Astrocyte (in vitro differentiated cells and primary cell): Measurements from ENCODE around the gene ETV4.

Source experiments
- EZH2 ChIP-seq: IDR thresholded peaks from 2 replicates; pipeline ENCODE4 v1.6.1; 2012; ENCODE audit warnings: mild to moderate bottlenecking, low read length, inconsistent platforms; ENCODE audit not compliant: insufficient read depth
- TF ChIP-seq, protein P1 (sequence below): IDR thresholded peaks from 2 replicates; pipeline ENCODE4 v1.5.1; 2011; ENCODE audit warnings: low read depth, mild to moderate bottlenecking, inconsistent platforms, low read length, moderate library complexity; ENCODE audit not compliant: insufficient read depth

DNA sequence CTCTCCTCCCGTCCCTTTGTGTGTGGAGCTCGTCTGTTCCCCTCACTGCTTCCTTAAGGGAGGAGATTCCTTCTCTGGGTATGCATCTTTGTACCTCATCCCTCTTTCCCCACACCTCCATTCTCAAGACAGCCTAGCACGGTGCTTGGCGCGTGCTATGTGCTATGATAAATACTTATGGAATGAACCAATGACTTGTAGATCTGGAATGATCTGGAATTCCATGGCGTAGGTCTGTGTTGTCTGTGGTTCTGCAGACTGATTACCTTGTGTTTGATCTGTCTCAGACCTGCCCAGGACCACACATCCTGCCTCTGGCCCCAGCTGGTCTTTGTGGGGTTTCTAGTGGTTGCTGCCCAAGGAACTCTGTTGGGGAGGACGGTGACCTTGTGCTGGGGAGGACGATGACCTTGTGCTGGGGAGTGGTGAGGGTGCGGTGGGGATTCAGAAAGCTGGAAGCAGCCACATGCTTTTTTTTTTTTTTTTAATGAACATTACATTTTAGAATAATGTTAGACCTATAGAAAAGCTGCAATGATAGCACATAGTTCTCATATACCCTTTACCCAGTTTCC is 33.5 kb upstream of the ETV4 start:
- TF ChIP-seq, protein P1, sequence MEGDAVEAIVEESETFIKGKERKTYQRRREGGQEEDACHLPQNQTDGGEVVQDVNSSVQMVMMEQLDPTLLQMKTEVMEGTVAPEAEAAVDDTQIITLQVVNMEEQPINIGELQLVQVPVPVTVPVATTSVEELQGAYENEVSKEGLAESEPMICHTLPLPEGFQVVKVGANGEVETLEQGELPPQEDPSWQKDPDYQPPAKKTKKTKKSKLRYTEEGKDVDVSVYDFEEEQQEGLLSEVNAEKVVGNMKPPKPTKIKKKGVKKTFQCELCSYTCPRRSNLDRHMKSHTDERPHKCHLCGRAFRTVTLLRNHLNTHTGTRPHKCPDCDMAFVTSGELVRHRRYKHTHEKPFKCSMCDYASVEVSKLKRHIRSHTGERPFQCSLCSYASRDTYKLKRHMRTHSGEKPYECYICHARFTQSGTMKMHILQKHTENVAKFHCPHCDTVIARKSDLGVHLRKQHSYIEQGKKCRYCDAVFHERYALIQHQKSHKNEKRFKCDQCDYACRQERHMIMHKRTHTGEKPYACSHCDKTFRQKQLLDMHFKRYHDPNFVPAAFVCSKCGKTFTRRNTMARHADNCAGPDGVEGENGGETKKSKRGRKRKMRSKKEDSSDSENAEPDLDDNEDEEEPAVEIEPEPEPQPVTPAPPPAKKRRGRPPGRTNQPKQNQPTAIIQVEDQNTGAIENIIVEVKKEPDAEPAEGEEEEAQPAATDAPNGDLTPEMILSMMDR: no peak
- TF ChIP-seq EZH2: no peak
